CD4-positive, alpha-beta T cell treated with Interleukin-6 at 100 ng/mL for 8 hours (primary cell): ENCODE results near the gene IL1RAP.
A peak's percentile ranks its signal among the peaks of the same experiment; 100 is the strongest.
"Not testable (repeated sequence)": the region's sequence is repeated elsewhere in the genome, so short reads cannot be mapped to it uniquely, and the experiment has no call there.

Experiments
- DNase-seq: peaks from one replicate; pipeline ENCODE4 v3.0.0-alpha.2; 2020; ENCODE audit warnings: mixed read lengths, low spot score

Gene IL1RAP

GRCh38 chr3:190513409-190514370 lies at the start of gene IL1RAP:
Gene IL1RAP (plus strand): TSS chr3:190514085. CDS start chr3:190564290, 50,205 bp downstream.
- peak; percentile 85 for DNase-seq

GRCh38 chr3:190467922-190468321 lies 46.0 kb upstream of the IL1RAP start:
- no peak for DNase-seq

GRCh38 chr3:190473261-190473660 lies 40.6 kb upstream of the IL1RAP start:
- not testable (repeated sequence) for DNase-seq

GRCh38 chr3:190481779-190482178 lies 32.1 kb upstream of the IL1RAP start:
- no peak for DNase-seq

GRCh38 chr3:190485830-190486532 lies 27.9 kb upstream of the IL1RAP start:
- DNase-seq, result no peak

GRCh38 chr3:190486533-190486864 lies 27.4 kb upstream of the IL1RAP start:
- no peak for DNase-seq

- no peak for DNase-seq
These were observed 26.8 kb upstream of the IL1RAP start for GRCh38 chr3:190486908-190487607.

- no peak for DNase-seq
These were observed 22.3 kb upstream of the IL1RAP start for GRCh38 chr3:190491533-190492054.

- DNase-seq, result no peak
These were observed 21.8 kb upstream of the IL1RAP start for GRCh38 chr3:190492129-190492528.

GRCh38 chr3:190492966-190493365 lies 20.9 kb upstream of the IL1RAP start:
- no peak for DNase-seq

- DNase-seq, result no peak
These were observed 19.0 kb upstream of the IL1RAP start for GRCh38 chr3:190494907-190495306.

- no peak for DNase-seq
These were observed 18.5 kb upstream of the IL1RAP start for GRCh38 chr3:190495354-190495753.

- no peak for DNase-seq
These were observed 18.1 kb upstream of the IL1RAP start for GRCh38 chr3:190495796-190496195.

- DNase-seq, result no peak
These were observed 17.0 kb upstream of the IL1RAP start for GRCh38 chr3:190496859-190497258.

GRCh38 chr3:190497811-190498210 lies 16.1 kb upstream of the IL1RAP start:
- no peak for DNase-seq

GRCh38 chr3:190498293-190498692 lies 15.6 kb upstream of the IL1RAP start:
- no peak for DNase-seq

GRCh38 chr3:190499122-190499521 lies 14.8 kb upstream of the IL1RAP start:
- DNase-seq, result no peak

- no peak for DNase-seq
These were observed 10.9 kb upstream of the IL1RAP start for GRCh38 chr3:190502946-190503345.

GRCh38 chr3:190504354-190505125 lies 9.3 kb upstream of the IL1RAP start:
- DNase-seq, result no peak

- DNase-seq, result no peak
These were observed 8.4 kb upstream of the IL1RAP start for GRCh38 chr3:190505381-190506003.

- DNase-seq, result no peak
These were observed 7.6 kb upstream of the IL1RAP start for GRCh38 chr3:190506271-190506670.
